ENCODE data around the gene PSMD6.

DNA sequence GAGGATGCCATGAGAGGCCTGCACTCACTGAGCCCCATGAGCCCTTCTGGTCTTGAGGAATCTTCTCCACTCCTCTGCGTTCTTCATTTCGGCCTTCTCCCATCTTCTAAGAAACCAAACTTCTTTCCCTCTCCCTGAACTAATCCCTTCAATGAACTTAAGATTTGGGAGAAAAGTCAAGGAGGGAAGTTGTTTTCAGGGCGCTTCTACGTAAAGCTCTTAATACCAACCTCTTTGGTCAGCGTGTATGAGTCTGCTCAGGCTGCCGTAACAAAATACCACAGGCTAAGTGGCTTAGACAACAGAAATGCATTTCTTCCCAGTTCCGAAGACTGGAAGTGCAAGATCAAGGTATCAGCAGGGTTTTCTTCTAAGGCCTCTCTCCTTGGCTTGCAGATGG lies 13.8 kb upstream of the PSMD6 start:
- TF ChIP-seq YY1 (IDR thresholded peaks at IDR 0.05; ENCODE audit: insufficient read depth, insufficient read length): no peak
- no peak for TF ChIP-seq ZNF274 (IDR thresholded peaks at IDR 0.05; ENCODE audit: low read depth, low read length)

Measured in NT2/D1 (cell line).